Stimulated activated CD4-positive, alpha-beta T cell treated with anti-CD3 and anti-CD28 coated beads, TNF-alpha, amount 100 ng/mL, for 48 hours (primary cell): ENCODE data around the gene USP34.

Source experiments
- DNase-seq, 3 donors: peaks; one replicate each; pipeline ENCODE4 v3.0.0-alpha.2; 2020; ENCODE audit warnings: low read depth in 3 of 3

Gene USP34

GRCh38 chr2:61295981-61296380 lies 174.9 kb downstream of the USP34 start:
- no peak for DNase-seq

DNA sequence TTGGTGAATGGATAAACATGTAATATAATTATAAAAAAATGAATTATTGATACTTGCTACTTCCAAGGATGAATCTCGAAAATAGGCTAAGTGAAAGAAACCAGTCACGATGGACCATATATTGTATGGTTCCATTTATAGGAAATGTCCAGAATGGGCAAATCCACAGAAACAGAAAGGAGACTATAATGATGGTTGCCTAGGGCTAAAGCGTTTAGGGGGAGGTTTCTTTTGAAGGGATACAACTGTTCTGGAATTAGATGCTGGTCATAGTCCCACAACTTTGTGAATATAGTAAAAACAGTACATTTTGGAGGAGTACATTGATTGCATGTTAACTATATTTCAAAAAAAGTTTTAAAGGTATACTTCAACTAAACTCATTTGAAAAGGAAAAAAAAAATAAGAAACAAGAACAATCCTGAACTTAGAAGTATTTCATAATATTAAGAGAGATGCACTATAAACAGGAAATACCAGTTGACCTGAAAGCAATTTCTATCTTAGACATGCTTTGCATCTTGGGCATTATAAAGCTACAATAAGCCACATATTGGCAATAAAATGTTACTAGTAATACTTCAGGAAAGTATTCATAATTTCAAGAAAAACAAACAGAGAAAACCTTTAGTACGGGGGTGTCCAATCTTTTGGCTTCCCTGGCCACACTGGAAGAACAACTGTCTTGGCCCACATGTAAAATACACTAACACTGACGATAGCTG lies 178.9 kb downstream of the USP34 start:
- no peak for DNase-seq

- DNase-seq, result no peak
Measured at GRCh38 chr2:61288070-61288841, 182.6 kb downstream of the USP34 start.

- no peak for DNase-seq
Measured at GRCh38 chr2:61287254-61287653, 183.6 kb downstream of the USP34 start.

DNA sequence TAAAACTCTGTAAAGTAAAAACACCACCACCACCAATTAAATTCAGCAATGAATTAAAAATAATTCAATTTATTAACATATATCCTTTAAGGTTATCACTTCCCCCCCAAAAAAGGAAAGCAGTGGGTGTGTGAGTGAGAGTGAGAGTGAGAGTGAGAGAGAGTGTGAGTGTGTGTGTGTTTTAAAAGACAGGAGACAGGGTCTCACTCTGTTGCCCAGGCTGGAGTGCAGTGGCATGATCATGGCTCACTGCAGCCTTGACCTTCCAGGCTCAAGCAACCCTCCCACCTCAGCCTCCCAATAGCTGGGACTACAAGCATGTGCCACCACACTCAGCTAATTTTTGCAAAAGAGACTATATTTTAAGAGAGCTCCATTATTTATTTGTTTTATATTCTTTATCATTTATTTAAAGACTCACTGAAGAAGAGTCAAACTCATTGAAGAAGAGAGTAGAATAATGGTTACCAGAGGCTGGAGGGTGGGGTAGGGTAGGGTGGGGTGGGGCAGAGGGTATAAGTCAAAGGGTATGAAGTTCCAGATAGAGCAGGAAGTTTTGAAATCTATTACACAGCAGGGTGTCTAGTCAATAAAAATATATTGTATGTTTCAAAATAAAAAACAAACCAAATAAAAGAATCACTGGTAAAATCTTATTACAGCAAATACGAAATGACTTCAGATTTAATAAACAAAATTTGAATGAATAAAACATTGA lies 187.3 kb downstream of the USP34 start:
- no peak for DNase-seq

DNA sequence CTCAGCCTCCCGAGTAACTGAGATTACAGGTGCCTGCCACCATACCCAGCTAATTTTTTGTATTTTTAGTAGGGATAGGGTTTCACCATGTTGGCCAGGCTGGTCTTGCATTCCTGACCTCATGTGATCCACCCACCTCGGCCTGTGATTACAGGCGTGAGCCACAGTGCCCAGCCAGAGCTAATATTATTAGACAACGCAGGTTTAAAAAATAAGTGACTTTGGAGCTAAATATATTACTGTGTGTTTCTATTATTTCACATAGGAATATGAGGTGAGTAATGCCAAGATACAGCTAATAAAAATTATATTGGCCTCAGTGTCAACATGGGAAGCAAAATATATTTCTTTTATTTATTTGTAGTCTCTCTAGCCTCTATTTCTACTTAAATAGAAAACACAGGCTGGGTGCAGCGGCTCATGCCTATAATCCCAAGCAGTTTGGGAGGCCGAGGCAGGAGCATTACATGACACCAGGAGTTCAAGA lies 188.7 kb downstream of the USP34 start:
- DNase-seq, result no peak

GRCh38 chr2:61281321-61281720 lies 189.6 kb downstream of the USP34 start:
- DNase-seq, result no peak

DNA sequence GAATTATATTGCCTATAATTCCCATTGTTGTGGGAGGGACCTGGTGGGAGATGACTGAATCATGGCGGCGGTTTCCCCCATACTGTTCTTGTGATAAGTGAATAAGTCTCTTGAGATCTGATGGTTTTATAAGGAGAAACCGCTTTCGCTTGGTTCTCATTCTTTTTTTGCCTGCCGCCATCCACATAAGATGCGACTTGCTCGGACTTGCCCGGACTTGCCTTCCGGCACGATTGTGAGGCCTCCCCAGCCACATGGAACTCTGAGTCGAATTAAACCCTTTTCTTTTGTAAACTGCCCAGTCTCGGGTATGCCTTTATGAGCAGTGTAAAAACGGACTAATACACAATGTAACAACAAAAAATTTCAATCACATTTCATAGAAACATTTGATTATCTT lies 193.1 kb downstream of the USP34 start:
- no peak for DNase-seq

DNA sequence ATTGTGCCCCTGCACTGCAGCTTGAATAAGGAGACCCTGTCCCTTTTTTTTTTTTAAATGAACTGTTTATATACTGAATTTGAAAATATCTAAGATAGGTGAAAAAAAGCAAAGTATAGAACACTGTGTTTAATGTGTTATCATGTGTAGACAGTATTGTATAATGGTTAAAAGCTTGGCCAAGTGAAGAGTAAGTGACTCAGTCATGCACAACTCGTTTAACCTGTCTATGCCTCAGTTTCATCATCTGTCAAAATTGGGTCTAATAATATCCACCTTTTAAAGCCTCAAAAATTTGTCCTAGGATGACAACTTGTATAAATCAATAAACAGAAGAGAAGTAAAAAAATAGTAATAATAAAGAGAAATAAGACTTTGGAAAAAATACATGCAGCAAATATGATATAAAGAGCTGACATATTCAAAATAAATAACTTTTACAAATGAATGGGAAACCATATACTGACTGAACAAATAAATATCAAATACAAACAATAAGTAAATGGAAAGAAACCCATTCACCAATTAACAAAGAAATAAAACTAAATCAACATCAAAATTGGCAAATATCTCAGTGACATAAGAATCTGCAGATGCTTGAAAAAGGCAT lies 195.2 kb downstream of the USP34 start:
- no peak for DNase-seq

DNA sequence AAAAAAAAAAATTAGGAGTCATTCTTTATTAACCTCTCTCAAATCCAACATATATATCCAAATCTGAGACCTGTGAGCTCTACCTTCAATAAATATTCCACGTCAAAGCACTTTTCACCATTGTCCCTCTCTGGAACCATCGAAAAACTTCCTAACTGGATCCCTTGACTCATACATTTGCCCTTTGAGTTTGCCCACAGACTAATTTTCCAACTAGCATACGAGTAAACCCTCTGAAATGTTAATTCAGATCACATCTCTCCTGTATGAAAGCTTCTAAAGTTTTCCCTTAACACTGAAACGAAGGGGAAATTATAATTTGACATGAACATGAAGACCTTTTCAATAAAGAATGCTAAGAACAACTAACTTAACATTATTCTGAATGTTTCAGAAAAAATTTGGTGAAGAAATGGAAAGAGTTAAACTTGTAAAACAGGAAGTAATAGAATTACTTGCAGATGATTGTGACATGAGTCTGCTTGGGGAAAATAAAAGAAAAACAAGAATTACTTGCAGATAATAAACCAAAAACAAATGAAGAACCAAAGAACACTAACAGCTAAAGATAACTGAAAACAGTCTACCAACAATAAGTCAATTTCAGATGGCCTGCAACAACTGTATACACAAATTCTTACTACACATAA lies 198.3 kb downstream of the USP34 start:
- DNase-seq, result no peak

DNA sequence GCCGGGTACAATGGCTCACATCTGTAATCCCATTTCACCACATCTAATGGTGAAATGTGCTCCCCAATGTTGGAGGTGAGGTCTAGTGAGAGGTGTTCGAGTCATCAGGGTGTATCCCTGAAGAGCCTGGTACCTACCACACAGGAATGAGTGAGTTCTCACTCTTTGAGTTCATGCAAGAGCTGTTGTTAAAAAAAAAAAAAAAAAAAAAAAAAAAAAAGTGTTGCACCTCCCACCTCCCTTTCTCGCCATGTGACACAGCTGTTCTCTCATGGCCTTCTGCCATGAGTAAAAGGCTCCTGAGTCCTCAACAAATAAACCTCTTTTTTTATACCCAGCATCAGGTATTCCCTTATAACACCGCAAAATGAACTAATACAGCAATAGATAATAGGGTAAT lies 202.6 kb downstream of the USP34 start:
- no peak for DNase-seq

GRCh38 chr2:61266632-61267505 lies 204.0 kb downstream of the USP34 start:
- no peak for DNase-seq

GRCh38 chr2:61263830-61264229 lies 207.1 kb downstream of the USP34 start:
- no peak for DNase-seq

GRCh38 chr2:61262699-61263098 lies 208.2 kb downstream of the USP34 start:
- DNase-seq, result no peak

DNA sequence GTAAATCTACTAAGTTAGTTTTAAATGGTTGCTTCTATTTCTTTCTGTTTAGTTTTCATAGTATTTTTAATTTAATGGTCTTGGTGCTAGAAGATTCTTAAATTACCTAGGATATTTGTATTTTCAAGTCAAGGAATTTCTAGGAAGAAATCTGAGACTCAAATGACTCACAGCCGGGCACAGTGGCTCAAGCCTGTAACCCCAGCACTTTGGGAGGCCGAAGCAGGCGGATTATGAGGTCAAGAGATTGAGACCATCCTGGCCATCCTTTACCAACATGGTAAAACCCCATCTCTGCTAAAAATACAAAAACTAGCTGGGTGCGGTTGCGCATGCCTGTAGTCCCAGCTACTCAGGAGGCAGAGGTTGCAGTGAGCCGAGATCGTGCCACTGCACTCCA lies 213.4 kb downstream of the USP34 start:
- no peak for DNase-seq

- DNase-seq, result no peak
Measured at GRCh38 chr2:61255580-61256437, 215.1 kb downstream of the USP34 start.

GRCh38 chr2:61254536-61254935 lies 216.4 kb downstream of the USP34 start:
- DNase-seq, result no peak

DNA sequence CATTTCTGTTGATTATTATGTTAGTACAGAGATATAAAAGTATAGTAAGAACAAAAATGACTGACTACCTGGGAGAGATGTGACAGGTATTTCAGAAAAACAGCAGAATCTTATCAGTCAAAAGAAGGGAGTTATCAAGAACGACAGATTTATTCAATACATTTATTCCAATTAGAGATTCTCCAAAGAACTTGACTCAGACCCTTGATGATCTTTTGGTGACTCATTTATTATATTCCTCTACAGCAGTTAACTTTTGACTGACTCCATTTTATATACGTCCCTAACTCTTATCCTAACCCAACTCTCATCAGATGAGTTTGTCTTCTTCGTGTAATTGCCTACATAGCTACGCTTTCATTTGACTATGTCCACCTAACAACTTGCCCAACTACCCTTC lies 217.8 kb downstream of the USP34 start:
- no peak for DNase-seq

DNA sequence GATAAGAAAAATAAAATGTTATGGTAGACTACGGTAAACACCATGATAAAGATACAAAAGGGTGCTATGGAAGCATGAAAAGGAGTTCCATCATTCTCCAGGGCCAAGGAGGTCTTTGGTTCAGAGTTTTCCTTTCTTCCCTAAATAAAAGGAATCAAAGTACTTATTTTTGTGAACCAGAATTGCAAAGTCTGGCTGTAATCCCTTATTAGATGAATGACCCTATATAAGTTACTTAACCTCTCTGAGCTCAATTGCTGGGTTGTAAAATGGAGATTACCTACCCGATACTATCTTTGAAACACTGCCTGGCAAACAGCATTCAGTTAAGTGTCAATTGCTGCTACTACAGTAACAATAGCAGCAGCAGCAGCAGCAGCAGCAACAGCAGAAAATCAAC lies 218.9 kb downstream of the USP34 start:
- DNase-seq, result no peak
